GM19324 (cell line): Measurements from ENCODE around the gene SLC17A7.
A peak's percentile ranks its signal among the peaks of the same experiment; 100 is the strongest.

Experiments used
- ATAC-seq: cut with Tn5 transposase; IDR thresholded peaks from one replicate; pipeline ENCODE4 v1.9.1; 2021; ENCODE audit warnings: mild to moderate bottlenecking, moderate library complexity; ENCODE audit not compliant: unreplicated experiment, low FRiP score

The SLC17A7 gene

GRCh38 chr19:49411681-49412326, 29.5 kb downstream of the SLC17A7 start:
- ATAC-seq, result no peak

DNA sequence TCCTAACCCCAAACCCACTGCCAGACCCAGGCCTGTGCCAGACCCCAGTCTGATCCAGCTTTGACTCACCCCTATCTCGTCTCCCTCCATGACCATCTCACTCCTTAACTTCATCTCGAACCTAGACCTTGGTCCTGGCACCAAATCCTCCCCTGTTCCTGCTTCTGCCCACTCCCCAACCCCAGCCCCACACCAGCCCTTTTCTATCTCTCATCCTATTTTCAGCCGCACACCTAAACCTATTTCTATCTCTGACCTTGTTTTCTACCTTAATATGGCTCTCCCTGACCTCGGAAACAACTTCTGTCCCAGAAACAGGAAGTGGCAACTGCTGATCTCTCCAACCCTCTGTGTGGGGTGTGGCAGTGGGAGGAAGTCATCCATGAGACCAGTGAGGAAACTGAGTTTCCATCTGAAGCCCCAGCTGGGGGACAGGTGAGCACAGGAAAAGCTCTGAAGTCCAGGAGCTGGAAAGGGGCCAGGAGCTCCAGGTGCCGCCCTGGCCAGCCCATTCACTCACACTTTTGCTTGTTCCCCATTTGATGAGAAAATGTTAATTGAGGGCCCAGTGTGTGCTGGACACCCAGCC, 31.8 kb downstream of the SLC17A7 start:
- ATAC-seq, result no peak

DNA sequence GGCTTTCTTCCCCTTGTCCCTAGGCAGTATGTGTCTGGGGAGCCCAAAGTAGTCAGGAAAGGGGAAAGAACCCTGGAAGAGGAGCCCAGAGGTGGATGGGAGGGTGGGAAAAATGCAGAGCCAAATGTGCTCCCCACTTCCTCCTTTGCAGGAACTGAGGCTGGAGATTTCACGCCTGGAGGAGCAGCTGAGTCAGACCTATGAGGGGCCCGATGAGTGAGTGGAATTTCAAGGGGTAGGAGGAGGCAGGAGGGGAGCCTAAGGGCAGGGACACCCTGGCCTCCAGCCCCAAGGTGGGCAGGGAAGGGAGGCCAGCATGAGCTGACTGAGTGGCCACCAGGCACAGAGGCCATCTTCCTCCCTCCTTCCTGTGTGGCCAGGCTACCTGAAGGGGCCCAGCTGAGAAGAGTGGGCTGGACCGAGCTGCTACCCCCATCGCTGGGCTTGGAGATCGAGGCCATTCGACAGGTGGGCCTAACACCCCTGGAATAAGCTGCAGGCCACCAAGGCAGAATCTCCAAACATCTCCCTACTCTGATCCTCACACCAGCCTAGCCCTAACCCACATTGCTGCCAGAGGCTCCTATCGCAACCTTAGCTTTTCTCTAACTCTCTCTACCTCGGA, 32.4 kb downstream of the SLC17A7 start:
- no peak for ATAC-seq

DNA sequence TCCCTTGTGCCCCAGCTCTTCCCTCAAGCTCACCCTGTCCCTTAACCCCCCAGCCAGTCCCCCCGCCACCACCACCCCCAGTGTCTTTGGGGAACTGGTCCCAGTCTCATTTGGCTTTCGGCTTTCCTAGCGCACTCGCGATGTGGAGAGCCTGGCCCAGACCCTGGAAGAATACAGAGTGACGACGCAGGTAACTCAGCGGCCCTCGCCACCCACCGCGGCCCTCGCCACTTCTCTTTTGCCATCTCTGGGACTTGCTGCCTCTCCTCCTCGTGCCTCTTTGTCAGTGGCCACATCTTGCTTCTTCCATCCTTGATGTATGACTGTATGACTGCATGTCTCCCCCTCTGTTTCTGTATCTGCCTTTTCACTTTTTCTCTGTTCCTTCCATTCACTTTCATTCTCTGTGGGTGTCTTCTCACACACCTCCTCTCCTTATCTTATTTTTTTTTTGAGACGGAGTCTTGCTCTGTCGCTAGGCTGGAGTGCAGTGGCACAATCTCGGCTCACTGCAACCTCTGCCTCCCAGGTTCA, 33.8 kb downstream of the SLC17A7 start:
- no peak for ATAC-seq

DNA sequence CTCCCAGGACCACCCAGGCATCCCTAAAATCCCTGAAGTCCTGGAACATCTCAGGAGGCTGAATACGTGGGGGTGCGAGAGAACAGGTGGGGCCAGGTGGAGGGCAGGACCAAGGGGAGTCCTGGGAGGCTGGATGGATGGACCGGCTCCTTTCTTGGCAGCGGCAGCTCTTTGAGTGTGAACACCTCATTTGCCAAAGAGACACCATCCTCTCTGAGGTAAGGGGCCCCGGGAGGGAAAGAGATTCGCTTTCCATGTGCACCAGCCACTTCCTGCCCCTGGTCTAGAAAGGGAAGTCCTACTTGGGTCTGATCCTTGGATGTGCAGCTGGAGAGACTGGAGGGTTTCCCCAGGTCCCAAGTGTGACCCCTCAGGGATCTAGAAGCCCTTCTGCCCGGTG, 34.2 kb downstream of the SLC17A7 start:
- ATAC-seq, result no peak

DNA sequence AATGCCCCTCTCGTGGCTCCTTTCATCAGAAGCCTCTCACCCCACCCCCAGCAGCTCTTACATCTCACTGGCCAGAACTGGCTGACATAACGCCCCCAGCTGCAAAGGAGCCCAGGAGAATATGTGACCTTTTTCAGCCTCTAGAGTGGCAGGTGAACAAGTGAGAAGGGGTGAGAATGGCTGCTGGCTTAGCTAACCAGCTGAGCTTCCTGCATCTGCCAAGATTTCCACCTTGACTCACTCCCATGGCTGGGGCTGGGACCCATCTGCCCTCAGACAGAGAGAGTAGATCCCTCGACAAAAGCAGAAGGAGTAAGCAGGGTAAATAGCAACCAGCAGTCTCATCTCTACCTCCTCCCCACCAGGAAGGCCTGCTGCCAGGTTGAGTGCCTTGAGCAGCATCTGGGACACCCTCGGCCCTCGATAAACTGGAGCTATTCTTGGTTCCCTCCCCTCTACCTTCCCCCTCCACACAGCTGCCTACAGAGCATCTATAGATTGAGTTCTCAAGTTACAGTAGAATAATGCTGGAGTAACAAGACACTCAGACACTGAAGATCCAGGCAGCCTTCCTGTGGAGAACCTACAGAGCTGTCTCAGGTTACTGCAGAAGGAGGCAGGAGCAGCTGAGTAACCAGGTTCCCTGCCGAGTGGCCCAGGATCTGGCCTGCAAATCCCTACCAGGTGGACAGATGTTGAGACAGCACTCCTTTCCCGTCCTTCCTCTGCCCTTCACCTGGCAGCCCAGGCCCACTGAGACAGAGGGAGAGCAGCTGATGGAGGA, 37.7 kb downstream of the SLC17A7 start:
- no peak for ATAC-seq

- no peak for ATAC-seq
These were observed 41.3 kb downstream of the SLC17A7 start for GRCh38 chr19:49400029-49400428.

GRCh38 chr19:49398931-49399330, 42.4 kb downstream of the SLC17A7 start:
- no peak for ATAC-seq

DNA sequence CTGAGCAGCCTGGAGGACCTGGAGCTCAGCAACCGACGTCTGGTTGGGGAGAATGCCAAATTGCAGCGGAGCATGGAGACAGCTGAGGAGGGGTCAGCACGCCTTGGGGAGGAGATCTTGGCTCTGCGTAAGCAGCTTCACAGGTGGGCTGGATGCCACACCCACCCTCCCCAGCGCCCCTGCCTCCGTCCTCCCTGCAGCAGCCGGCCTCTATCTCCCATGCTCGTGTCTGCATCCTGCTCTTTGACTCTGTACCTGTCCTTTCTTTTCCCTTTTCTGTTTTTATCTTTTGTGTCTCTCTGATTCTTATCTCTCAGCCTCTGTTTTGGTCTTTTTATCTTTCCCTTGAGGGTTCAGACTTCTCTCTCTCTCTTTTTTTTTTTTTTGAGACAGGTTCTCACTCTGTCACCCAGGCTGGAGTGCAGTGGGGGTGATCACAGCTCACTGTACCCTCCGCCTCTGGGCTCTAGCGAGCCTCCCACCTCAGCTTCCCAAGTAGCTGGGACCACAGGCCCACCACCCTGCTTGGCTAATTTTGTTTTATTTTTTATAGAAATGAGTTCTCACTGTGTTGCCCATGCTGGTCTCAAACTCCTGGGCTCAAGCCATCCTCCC, 43.2 kb downstream of the SLC17A7 start:
- ATAC-seq, result no peak

GRCh38 chr19:49396738-49397505, 44.4 kb downstream of the SLC17A7 start:
- no peak for ATAC-seq

DNA sequence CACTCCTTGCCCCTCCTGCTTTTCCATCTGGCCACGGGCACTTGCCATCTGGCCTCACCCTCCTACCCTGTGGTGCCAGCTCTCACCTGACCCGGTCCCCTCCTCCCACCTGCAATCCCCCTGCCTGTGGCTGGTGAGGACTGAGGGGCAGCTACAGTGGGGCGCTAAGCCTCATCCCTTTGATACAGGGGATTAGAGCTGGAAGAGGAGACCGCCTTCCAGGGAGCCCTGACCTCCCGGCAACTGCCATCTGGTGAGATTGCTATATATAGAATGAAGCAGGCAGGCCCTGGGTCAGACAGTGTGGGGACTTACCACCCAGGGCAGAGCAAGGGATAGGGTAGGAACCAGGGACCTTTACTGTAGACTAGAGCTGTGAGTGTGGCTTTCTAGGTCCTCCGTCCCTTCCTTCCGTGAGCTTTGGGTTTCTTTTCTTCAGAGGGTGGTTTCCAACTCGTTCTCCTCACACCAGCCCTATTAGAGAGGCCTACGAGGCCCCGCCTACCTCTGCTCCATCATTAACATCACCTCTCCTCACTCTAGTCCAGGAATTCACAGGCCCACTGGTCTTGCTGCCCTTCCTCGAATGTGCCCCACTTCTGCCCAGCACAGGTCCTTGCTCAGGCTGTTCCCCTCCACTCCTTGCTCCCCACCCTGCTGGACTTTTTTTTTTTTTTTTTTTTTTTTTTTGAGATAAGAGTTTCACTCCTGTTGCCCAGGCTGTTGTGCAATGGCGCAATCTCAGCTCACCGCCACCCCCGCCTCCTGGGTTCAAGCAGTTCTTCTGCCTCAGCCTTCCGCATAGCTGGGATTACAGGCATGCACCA, 45.5 kb downstream of the SLC17A7 start:
- ATAC-seq, result no peak

DNA sequence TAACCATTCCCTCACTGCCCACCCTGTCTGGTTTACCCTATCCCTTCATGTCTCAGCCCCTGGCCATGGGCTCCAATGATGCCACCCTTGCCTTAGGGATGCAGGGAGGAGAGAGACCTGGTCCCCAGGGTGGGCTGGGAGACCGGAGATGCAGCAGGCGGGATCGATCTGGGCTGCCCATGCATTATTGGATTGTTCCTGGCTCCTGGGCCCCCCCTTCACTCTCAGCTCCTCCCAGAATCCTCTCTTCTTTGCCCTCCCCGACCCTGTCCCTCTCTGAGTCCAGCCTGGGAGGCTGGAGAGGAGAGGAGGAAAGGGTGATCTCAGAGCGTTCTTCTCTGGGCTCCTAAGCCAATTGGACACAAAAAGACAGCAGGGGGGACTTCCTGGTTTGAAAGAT, 47.4 kb downstream of the SLC17A7 start:
- ATAC-seq, result no peak

DNA sequence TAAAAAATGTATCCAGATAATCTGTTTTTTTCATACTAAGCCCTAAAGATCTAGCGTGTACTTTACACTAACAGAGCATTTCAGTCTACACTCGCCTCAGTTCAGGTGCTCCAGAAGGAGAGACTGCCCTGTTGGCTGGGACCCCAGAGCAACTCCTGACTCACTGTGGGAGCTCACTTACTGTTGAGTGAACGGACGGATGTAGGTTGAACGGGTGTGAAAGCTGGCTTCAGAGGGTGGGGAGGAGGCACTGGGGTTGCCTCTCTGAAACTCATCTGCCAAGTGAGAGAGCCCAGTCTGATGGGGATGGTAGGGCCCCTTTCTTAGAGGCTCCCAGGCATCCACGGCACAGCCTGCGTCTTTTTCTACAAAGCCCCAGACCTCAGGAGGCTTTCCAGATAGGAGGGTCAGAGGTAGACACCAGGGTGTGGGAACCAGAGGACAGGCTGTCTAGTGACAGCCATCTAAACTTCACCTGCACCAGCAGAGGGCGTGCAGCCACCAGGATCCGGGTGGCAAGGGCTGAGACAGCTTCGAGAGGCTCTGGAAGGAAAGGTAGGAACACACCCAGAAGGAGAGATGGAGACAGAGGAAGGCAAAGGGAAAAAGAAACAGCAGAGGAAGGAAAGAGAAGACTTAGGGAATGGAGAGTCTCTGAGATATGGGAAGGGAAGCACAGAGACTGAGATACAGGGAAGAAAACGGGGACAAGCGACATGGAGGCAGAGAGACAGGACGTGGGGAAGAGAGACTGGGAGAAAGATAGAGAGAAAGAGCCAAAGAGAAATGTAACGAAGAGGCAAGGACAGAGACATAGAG, 49.5 kb downstream of the SLC17A7 start:
- peak; percentile 57 for ATAC-seq

- no peak for ATAC-seq
These were observed 50.4 kb downstream of the SLC17A7 start for GRCh38 chr19:49390929-49391359.

GRCh38 chr19:49390131-49390928, 51.0 kb downstream of the SLC17A7 start:
- no peak for ATAC-seq

GRCh38 chr19:49389406-49389805, 51.9 kb downstream of the SLC17A7 start:
- ATAC-seq, result no peak

DNA sequence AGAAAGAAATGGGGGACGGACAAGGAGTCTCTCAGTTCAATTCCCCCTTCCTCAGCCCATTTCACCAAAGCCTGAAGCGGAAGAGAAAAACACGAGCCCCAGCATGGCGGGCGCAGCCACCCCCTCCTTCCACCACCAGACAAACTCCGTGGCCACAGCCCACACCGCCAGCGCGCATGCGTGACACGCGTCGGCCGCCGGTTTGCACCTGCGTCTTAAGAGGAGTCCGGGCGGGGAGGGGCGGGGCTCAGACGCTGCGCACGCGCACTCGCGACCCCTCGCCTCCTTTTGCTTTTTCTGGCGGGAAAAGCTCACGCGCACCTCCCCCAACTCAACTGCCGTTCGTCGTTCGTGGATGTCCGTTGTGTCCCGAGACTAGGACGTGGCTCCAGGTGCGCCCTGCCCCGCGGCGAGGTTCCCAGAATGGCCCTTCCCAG, 53.4 kb downstream of the SLC17A7 start, which contains the start of gene KASH5:
Gene KASH5, plus strand, starts transcription at position 314 of the 437 bp plus-strand sequence. CDS start 2,635 bp downstream, outside the sequence.
- ATAC-seq, result no peak
